Endothelial cell of umbilical vein (primary cell): ENCODE measurements around the gene ATP6V1B1. TPM values are rescaled to one million over a fixed set of nuclear protein-coding genes. Genes with fewer than 3 reads are reported as not detected.

Experiments used
- BruUV-seq: library from RNA; stranded (reverse); fragments of 400-500 nt; replicated peaks from 2 replicates; lab custom pipeline; 2021; lab: Mats Ljungman, UMichigan
- CTCF ChIA-PET: fragments of 300-600, 350-600 bp; sonication (Branson Sonifier 250); formaldehyde crosslinking; loops from one replicate; lab custom pipeline; 2021; ENCODE audit warnings: antibody characterized with exemption, inconsistent platforms; lab: Charles Lee
- POLR2A ChIA-PET: fragments of 300-600, 350-600 bp; sonication (Branson Sonifier 250); formaldehyde crosslinking; loops from one replicate; lab custom pipeline; 2021; ENCODE audit warnings: antibody characterized with exemption, inconsistent platforms; lab: Charles Lee
- DNase-seq: peaks from one replicate; pipeline ENCODE4 v3.0.0-alpha.2; 2011; ENCODE audit warnings: low read depth, low spot score
- FAIRE-seq: peaks from 2 replicates; lab custom pipeline; 2011; peaks lifted over from hg19 to GRCh38; lab: Jason Lieb, UNC
- H2AFZ ChIP-seq: 2 replicates; pipeline ENCODE4 v1.6.0; 2012; ENCODE audit warnings: low read depth, low read length, control low read depth, inconsistent platforms
- H3K27ac ChIP-seq: 2 replicates; pipeline ENCODE4 v1.5.1; 2011; ENCODE audit warnings: low read depth, mild to moderate bottlenecking, control low read depth, low read length, moderate library complexity; ENCODE audit not compliant: insufficient read depth
- H3K27me3 ChIP-seq, 2 experiments: 2 replicates each; pipeline versions ENCODE4 v1.6.0 to v1.6.1; 2011; ENCODE audit warnings: low read length in 2 of 2, mixed read lengths in 1 of 2; ENCODE audit not compliant: control insufficient read depth in 2 of 2, insufficient read depth in 2 of 2
- H3K36me3 ChIP-seq, 2 experiments: 2 replicates in 1 of 2; 3 replicates in 1 of 2; pipeline ENCODE4 v1.5.1; 2011; ENCODE audit warnings: low read length in 2 of 2, mild to moderate bottlenecking in 1 of 2, moderate library complexity in 1 of 2; ENCODE audit not compliant: control insufficient read depth in 2 of 2, insufficient read depth in 2 of 2; ENCODE audit errors: extremely low read depth in 1 of 2
- H3K4me1 ChIP-seq: 3 replicates; pipeline ENCODE4 v1.5.1; 2011; ENCODE audit warnings: mild to moderate bottlenecking, low read length; ENCODE audit not compliant: control insufficient read depth, insufficient read depth; ENCODE audit errors: extremely low read depth
- H3K4me2 ChIP-seq: 2 replicates; pipeline ENCODE4 v1.6.1; 2011; ENCODE audit warnings: low read length, control low read depth, mixed read lengths; ENCODE audit not compliant: insufficient read depth
- H3K4me3 ChIP-seq, 3 experiments: fragments of 200-600 bp in 1 of 3; sonication (generic), shearing (Covaris generic) in 1 of 3; replicated peaks in 1 of 3; 2 replicates each; pipeline ENCODE4 v1.5.1; 2011 to 2016; ENCODE audit warnings: control low read depth in 3 of 3, low read length in 3 of 3, mild to moderate bottlenecking in 2 of 3, inconsistent platforms in 1 of 3, low read depth in 1 of 3, moderate library complexity in 1 of 3; ENCODE audit not compliant: insufficient read depth in 1 of 3
- H3K79me2 ChIP-seq: 2 replicates; pipeline ENCODE4 v1.6.0; 2012; ENCODE audit warnings: low read length, inconsistent platforms; ENCODE audit not compliant: control insufficient read depth, insufficient read depth
- H3K9ac ChIP-seq: replicated peaks from 2 replicates; pipeline ENCODE3; 2011; ENCODE audit warnings: low read length, control low read depth; ENCODE audit not compliant: insufficient read depth; ENCODE audit errors: extremely low read depth
- H3K9me1 ChIP-seq: replicated peaks from 3 replicates; pipeline ENCODE4 v1.6.0; 2011; ENCODE audit warnings: mild to moderate bottlenecking, low read length; ENCODE audit not compliant: control insufficient read depth, insufficient read depth; ENCODE audit errors: extremely low read depth
- H3K9me3 ChIP-seq: replicated peaks from 2 replicates; pipeline ENCODE4 v1.5.1; 2012; ENCODE audit warnings: low read length, inconsistent platforms; ENCODE audit not compliant: control insufficient read depth, insufficient read depth
- H4K20me1 ChIP-seq: replicated peaks from 2 replicates; pipeline ENCODE3; 2011; ENCODE audit warnings: mild to moderate bottlenecking, low read length; ENCODE audit not compliant: control insufficient read depth, insufficient read depth; ENCODE audit errors: extremely low read depth
- CTCF ChIP-seq, 2 donors: IDR thresholded peaks; 1 replicate in 1 of 2; 2 replicates in 1 of 2; pipeline ENCODE4 v1.5.1; 2011; ENCODE audit warnings: low read length in 2 of 2, mild to moderate bottlenecking in 2 of 2, moderate library complexity in 2 of 2, control low read depth in 1 of 2, inconsistent platforms in 1 of 2, low read depth in 1 of 2; ENCODE audit not compliant: insufficient read depth in 1 of 2; ENCODE audit errors: extremely low read depth in 1 of 2
- EZH2 ChIP-seq: IDR thresholded peaks from 2 replicates; pipeline ENCODE4 v1.6.1; 2012; ENCODE audit warnings: borderline replicate concordance, low read depth, mild to moderate bottlenecking, moderate library complexity, low read length, inconsistent platforms; ENCODE audit not compliant: severe bottlenecking
- FOS ChIP-seq: IDR thresholded peaks from 2 replicates; pipeline ENCODE4 v1.6.1; 2011; ENCODE audit warnings: mild to moderate bottlenecking, low read length, moderate library complexity, borderline replicate concordance; ENCODE audit not compliant: insufficient read depth
- GATA2 ChIP-seq: IDR thresholded peaks from 2 replicates; pipeline ENCODE4 v1.7.0; 2011; ENCODE audit warnings: low read depth, mild to moderate bottlenecking, moderate library complexity, mixed read lengths, low read length; ENCODE audit not compliant: insufficient read length, insufficient read depth
- JUN ChIP-seq: IDR thresholded peaks from 2 replicates; pipeline ENCODE4 v1.6.1; 2011; ENCODE audit warnings: borderline replicate concordance, low read depth; ENCODE audit not compliant: insufficient read length, insufficient read depth
- MAX ChIP-seq: IDR thresholded peaks from 2 replicates; pipeline ENCODE4 v1.6.1; 2011; ENCODE audit not compliant: insufficient read depth, insufficient read length
- MYC ChIP-seq: IDR thresholded peaks from one replicate; pipeline ENCODE4 v1.6.1; 2011; ENCODE audit warnings: mild to moderate bottlenecking, low read depth, low read length
- POLR2A ChIP-seq: IDR thresholded peaks from 2 replicates; pipeline ENCODE4 v1.6.1; 2012; ENCODE audit warnings: low read depth, mild to moderate bottlenecking, control low read depth, low read length
- POLR2AphosphoS5 ChIP-seq: IDR thresholded peaks from 2 replicates; pipeline ENCODE4 v1.6.1; 2012; ENCODE audit warnings: low read depth, mild to moderate bottlenecking, control low read depth, low read length, moderate library complexity; ENCODE audit not compliant: insufficient read depth
- dilution Hi-C: fragments of 300-500 bp; cut with MboI; formaldehyde crosslinking; loops from one replicate; pipeline ENCODE4 v1.15.0; 2019; ENCODE audit warnings: low sequenced_read_pairs; ENCODE audit not compliant: extremely low pct_ligation_motif_present
- intact Hi-C: fragments of 100-400 bp; cut with micrococcal nuclease; formaldehyde crosslinking; loops from one replicate; pipeline ENCODE4 v1.10.0; 2022
- polyA plus RNA-seq, 4 experiments: library from polyadenylated mRNA; depleted of rRNA in 3 of 4; stranded (reverse) in 3 of 4; unstranded in 1 of 4; fragments of >200 nt; gene quantifications; 2 replicates each; pipeline versions ENCODE4 v1.2.1 to v1.2.3, GENCODE V29; 2011 to 2012; ENCODE audit warnings: missing spikeins in 1 of 4
- total RNA-seq: library from RNA; stranded (reverse); gene quantifications from 2 replicates; pipeline ENCODE4 v1.2.3, GENCODE V29; 2021

The ATP6V1B1 gene
- total and polyA plus RNA-seq, 2 donors (not counting 3 experiments of a cell fraction or from before 2014, with no cell fraction given): 0.77 TPM; not detected in 1

- peaks cover 20% of the 10 kb centered on the region for H3K4me1 ChIP-seq
- dilution Hi-C loops: no loop called here
- no peaks in the 10 kb centered on the region for H3K9me1 ChIP-seq
- TF ChIP-seq POLR2A: no peak
- no peak for TF ChIP-seq MYC
- no peak for TF ChIP-seq POLR2AphosphoS5
- TF ChIP-seq GATA2: no peak
- no peak for TF ChIP-seq JUN
- no peak for TF ChIP-seq EZH2
- no peak for TF ChIP-seq MAX
- H3K36me3 ChIP-seq: peaks cover 4 to 28% of the 10 kb centered on the region in 2 experiments
- intact Hi-C loops: loop anchor here (5.0 kb wide), 1 partner anchor 141 kb away; the partner anchor contains the start of genes MCEE and MPHOSPH10
- no peak for DNase-seq
- no peaks in the 10 kb centered on the region for H3K9me3 ChIP-seq
- H3K9ac ChIP-seq: no peak overlapping the region
- FAIRE-seq: no peak
- ChIA-PET CTCF (interaction anchor here (1.3 kb wide), 1 partner anchor 11 kb away, joined by 8 read pairs; no protein-coding TSS in a partner anchor), POLR2A (no interaction called here)
- H3K4me2 ChIP-seq: no peak overlapping the region
- H4K20me1 ChIP-seq: no peaks in the 10 kb centered on the region
- peaks cover 19% of the 10 kb centered on the region for H3K79me2 ChIP-seq
- no TSS peak for BruUV-seq
- H3K4me3 ChIP-seq: no peak overlapping the region
- H3K27me3 ChIP-seq: no peaks in the 10 kb centered on the region
- no peak overlapping the region for H2AFZ ChIP-seq
- H3K27ac ChIP-seq: no peak overlapping the region
Measured at GRCh38 chr2:70991142-70991541, 55.4 kb downstream of the ATP6V1B1 start.

- H3K4me3 ChIP-seq: no peak overlapping the region
- BruUV-seq: no TSS peak
- peaks cover 4 to 28% of the 10 kb centered on the region in 2 experiments for H3K36me3 ChIP-seq
- no peaks in the 10 kb centered on the region for H3K9me1 ChIP-seq
- ChIA-PET CTCF (interaction anchor here (1.3 kb wide), 1 partner anchor 10 kb away, joined by 8 read pairs; no protein-coding TSS in a partner anchor), POLR2A (no interaction called here)
- H3K79me2 ChIP-seq: peaks cover 19% of the 10 kb centered on the region
- DNase-seq: no peak
- no peak overlapping the region for H3K4me2 ChIP-seq
- H3K9ac ChIP-seq: no peak overlapping the region
- TF ChIP-seq MYC (no peak), FOS (no peak), CTCF (IDR thresholded peaks at IDR 0.05; ENCODE audit: extremely low read depth in 1 of 2, insufficient read depth in 1 of 2, low read depth in 1 of 2, low read length in 2 of 2) (no peak), MAX (no peak), JUN (no peak), EZH2 (no peak), POLR2A (no peak), GATA2 (no peak), POLR2AphosphoS5 (no peak)
- H4K20me1 ChIP-seq: no peaks in the 10 kb centered on the region
- intact Hi-C loops (loop anchor here (5.0 kb wide), 1 partner anchor 141 kb away; the partner anchor contains the start of genes MCEE and MPHOSPH10), dilution Hi-C loops (no loop called here)
- H2AFZ ChIP-seq: no peak overlapping the region
- H3K27ac ChIP-seq: no peak overlapping the region
- H3K4me1 ChIP-seq: peaks cover 20% of the 10 kb centered on the region
- no peak for FAIRE-seq
- H3K9me3 ChIP-seq: no peaks in the 10 kb centered on the region
- no peaks in the 10 kb centered on the region for H3K27me3 ChIP-seq
Measured at GRCh38 chr2:70991742-70992141, 56.0 kb downstream of the ATP6V1B1 start.
